Panc1 (cell line): ENCODE measurements around the gene DHRSX. TPM values are rescaled to one million over a fixed set of nuclear protein-coding genes. Genes with fewer than 3 reads are reported as not detected.
"Not testable (repeated sequence)": the region's sequence is repeated elsewhere in the genome, so short reads cannot be mapped to it uniquely, and the experiment has no call there.

Experiments used
- ATAC-seq: fragments of 200-7000 bp; cut with Tn5 transposase; 2 replicates; pipeline ENCODE4 v1.9.1; 2020; ENCODE audit warnings: mild to moderate bottlenecking, moderate library complexity
- BruUV-seq: library from RNA; stranded (reverse); fragments of 400-500 nt; replicated peaks from 2 replicates; lab custom pipeline; 2021; lab: Mats Ljungman, UMichigan
- CTCF ChIA-PET: fragments of 300-600 bp; sonication (Branson Sonifier 250); formaldehyde crosslinking; loops from one replicate; lab custom pipeline; 2022; ENCODE audit warnings: antibody characterized with exemption; lab: Charles Lee
- POLR2A ChIA-PET: fragments of 300-600 bp; sonication (Branson Sonifier 250); formaldehyde crosslinking; loops from one replicate; lab custom pipeline; 2022; ENCODE audit warnings: antibody characterized with exemption; lab: Charles Lee
- DNase-seq: peaks from one replicate; pipeline ENCODE4 v3.0.0-alpha.2; 2010; ENCODE audit warnings: low read depth, low spot score
- H3K27ac ChIP-seq: 2 replicates; pipeline ENCODE4 v1.5.1; 2011; ENCODE audit warnings: mild to moderate bottlenecking, low read length, inconsistent platforms
- H3K27me3 ChIP-seq: fragments of 200-500 bp; sonication (Bioruptor generic); 2 replicates; pipeline ENCODE4 v1.6.0; 2014; ENCODE audit warnings: low read length, inconsistent platforms; ENCODE audit not compliant: control insufficient read depth, insufficient read depth
- H3K36me3 ChIP-seq: fragments of 200-500 bp; sonication (Bioruptor generic); 2 replicates; pipeline ENCODE4 v1.5.1; 2014; ENCODE audit warnings: inconsistent platforms, mild to moderate bottlenecking, low read length, moderate library complexity; ENCODE audit not compliant: control insufficient read depth, insufficient read depth
- H3K4me1 ChIP-seq: 2 replicates; pipeline ENCODE4 v1.5.1; 2011; ENCODE audit warnings: inconsistent platforms, mild to moderate bottlenecking, low read length, moderate library complexity; ENCODE audit not compliant: control insufficient read depth, insufficient read depth
- H3K4me3 ChIP-seq, 2 experiments: 2 replicates each; pipeline ENCODE4 v1.5.1; 2011 to 2012; ENCODE audit warnings: low read depth in 2 of 2, low read length in 2 of 2, mild to moderate bottlenecking in 2 of 2, inconsistent platforms in 1 of 2, moderate library complexity in 1 of 2
- H3K9me3 ChIP-seq: fragments of 200-500 bp; sonication (Bioruptor generic); 2 replicates; pipeline ENCODE4 v1.5.1; 2014; ENCODE audit warnings: low read depth, mild to moderate bottlenecking, inconsistent platforms, low read length, moderate library complexity; ENCODE audit not compliant: control insufficient read depth, insufficient read depth
- POLR2AphosphoS5 ChIP-seq: IDR thresholded peaks from 2 replicates; pipeline ENCODE4 v1.6.1; 2012; ENCODE audit warnings: mild to moderate bottlenecking, low read depth, low read length, moderate library complexity
- SIN3A ChIP-seq: IDR thresholded peaks from 2 replicates; pipeline ENCODE4 v1.6.1; 2012; ENCODE audit warnings: low read depth, mild to moderate bottlenecking, low read length, moderate library complexity, borderline replicate concordance; ENCODE audit not compliant: insufficient read depth
- TCF7L2 ChIP-seq: IDR thresholded peaks from 2 replicates; pipeline ENCODE4 v1.6.1; 2011; ENCODE audit warnings: mild to moderate bottlenecking, low read depth, low read length, inconsistent platforms
- in situ Hi-C: cut with HindIII; loops from 2 replicates; pipeline ENCODE4 v1.10.0; 2016; ENCODE audit warnings: low sequenced_read_pairs, low pct_unique_long_range_greater_than_20kb
- intact Hi-C: fragments of 100-400 bp; cut with micrococcal nuclease; formaldehyde crosslinking; loops from one replicate; pipeline ENCODE4 v1.10.0; 2022; ENCODE audit not compliant: unreplicated experiment
- total RNA-seq: library from RNA; stranded (reverse); gene quantifications from one replicate; pipeline ENCODE4 v1.2.1, GENCODE V29; 2021; ENCODE audit not compliant: unreplicated experiment
- TF ChIP-seq, protein P1 (sequence below), 2 experiments: IDR thresholded peaks; 2 replicates each; pipeline ENCODE4 v1.6.1; 2011 to 2012; ENCODE audit warnings: low read depth in 2 of 2, control low read depth in 1 of 2, low read length in 1 of 2, mild to moderate bottlenecking in 1 of 2, moderate library complexity in 1 of 2; ENCODE audit not compliant: insufficient read depth in 1 of 2
- TF ChIP-seq, protein P2 (sequence below): fragments of 450-650 bp; IDR thresholded peaks from 2 replicates; pipeline ENCODE4 v1.5.1; 2017; ENCODE audit warnings: mild to moderate bottlenecking

The DHRSX gene
- total RNA-seq, 1 experiment from 2014 or later, result 20.1 TPM

GRCh38 chrX:2520539-2520938, 19.8 kb upstream of the DHRSX start:
- Histone ChIP-seq H3K4me3 (no peak overlapping the region), H3K27ac (no peak overlapping the region), H3K9me3 (no peaks in the 10 kb centered on the region), H3K4me1 (no peaks in the 10 kb centered on the region), H3K36me3 (no peaks in the 10 kb centered on the region), H3K27me3 (no peaks in the 10 kb centered on the region)
- intact Hi-C loops, result no loop called here
- in situ Hi-C loops, result no loop called here
- no TSS peak for BruUV-seq
- ChIA-PET POLR2A (no interaction called here), CTCF (no interaction called here)
- no peak for DNase-seq
- no peak for ATAC-seq
- TF ChIP-seq SIN3A, result no peak
- no peak for TF ChIP-seq POLR2AphosphoS5
- no peak for TF ChIP-seq TCF7L2
- TF ChIP-seq, protein P1, sequence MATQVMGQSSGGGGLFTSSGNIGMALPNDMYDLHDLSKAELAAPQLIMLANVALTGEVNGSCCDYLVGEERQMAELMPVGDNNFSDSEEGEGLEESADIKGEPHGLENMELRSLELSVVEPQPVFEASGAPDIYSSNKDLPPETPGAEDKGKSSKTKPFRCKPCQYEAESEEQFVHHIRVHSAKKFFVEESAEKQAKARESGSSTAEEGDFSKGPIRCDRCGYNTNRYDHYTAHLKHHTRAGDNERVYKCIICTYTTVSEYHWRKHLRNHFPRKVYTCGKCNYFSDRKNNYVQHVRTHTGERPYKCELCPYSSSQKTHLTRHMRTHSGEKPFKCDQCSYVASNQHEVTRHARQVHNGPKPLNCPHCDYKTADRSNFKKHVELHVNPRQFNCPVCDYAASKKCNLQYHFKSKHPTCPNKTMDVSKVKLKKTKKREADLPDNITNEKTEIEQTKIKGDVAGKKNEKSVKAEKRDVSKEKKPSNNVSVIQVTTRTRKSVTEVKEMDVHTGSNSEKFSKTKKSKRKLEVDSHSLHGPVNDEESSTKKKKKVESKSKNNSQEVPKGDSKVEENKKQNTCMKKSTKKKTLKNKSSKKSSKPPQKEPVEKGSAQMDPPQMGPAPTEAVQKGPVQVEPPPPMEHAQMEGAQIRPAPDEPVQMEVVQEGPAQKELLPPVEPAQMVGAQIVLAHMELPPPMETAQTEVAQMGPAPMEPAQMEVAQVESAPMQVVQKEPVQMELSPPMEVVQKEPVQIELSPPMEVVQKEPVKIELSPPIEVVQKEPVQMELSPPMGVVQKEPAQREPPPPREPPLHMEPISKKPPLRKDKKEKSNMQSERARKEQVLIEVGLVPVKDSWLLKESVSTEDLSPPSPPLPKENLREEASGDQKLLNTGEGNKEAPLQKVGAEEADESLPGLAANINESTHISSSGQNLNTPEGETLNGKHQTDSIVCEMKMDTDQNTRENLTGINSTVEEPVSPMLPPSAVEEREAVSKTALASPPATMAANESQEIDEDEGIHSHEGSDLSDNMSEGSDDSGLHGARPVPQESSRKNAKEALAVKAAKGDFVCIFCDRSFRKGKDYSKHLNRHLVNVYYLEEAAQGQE (IDR thresholded peaks at IDR 0.05; ENCODE audit: insufficient read depth in 1 of 2, low read depth in 2 of 2, low read length in 1 of 2), result no peak
- TF ChIP-seq, protein P2, sequence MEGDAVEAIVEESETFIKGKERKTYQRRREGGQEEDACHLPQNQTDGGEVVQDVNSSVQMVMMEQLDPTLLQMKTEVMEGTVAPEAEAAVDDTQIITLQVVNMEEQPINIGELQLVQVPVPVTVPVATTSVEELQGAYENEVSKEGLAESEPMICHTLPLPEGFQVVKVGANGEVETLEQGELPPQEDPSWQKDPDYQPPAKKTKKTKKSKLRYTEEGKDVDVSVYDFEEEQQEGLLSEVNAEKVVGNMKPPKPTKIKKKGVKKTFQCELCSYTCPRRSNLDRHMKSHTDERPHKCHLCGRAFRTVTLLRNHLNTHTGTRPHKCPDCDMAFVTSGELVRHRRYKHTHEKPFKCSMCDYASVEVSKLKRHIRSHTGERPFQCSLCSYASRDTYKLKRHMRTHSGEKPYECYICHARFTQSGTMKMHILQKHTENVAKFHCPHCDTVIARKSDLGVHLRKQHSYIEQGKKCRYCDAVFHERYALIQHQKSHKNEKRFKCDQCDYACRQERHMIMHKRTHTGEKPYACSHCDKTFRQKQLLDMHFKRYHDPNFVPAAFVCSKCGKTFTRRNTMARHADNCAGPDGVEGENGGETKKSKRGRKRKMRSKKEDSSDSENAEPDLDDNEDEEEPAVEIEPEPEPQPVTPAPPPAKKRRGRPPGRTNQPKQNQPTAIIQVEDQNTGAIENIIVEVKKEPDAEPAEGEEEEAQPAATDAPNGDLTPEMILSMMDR, result no peak

DNA sequence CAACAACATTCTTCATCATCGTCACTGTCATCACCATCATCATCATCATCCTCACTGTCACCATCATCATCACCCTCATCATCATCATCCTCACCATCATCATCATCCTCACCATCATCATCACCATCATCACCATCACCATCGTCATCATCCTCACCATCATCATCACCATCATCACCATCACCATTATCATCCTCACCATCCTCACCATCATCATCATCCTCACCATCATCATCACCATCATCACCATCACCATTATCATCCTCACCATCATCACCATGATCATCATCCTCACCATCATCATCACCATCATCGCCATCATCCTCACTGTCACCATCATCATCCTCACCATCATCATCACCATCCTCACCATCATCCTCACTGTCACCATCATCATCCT, 18.9 kb upstream of the DHRSX start:
- H3K27ac ChIP-seq, in situ Hi-C loops, H3K36me3 ChIP-seq, intact Hi-C loops, BruUV-seq, H3K9me3 ChIP-seq, H3K4me3 ChIP-seq, CTCF ChIA-PET, POLR2A ChIA-PET, H3K4me1 ChIP-seq, DNase-seq, H3K27me3 ChIP-seq, ATAC-seq: not testable (repeated sequence)

DNA sequence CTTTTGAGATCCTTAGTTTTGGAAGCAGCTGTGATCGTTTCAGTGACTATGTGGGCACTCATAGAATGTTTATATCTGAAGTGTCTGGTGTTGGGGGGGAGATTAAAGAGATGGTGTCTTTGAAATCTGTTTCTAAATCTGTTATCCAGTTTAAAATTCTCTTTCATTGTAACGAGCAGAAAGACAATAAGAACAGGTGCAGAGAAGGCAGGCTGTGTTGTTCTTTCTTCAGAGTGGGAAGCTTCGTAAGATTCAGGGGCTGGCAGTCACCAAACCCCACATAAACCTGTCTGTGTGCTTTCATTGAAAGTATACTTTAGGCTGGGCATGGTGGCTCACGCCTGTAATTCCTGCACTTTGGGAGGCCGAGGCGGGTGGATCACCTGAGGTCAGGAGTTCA, 16.3 kb upstream of the DHRSX start:
- H3K27me3 ChIP-seq, result no peaks in the 10 kb centered on the region
- POLR2A ChIA-PET, result no interaction called here
- intact Hi-C loops (no loop called here), in situ Hi-C loops (no loop called here)
- no peak for TF ChIP-seq POLR2AphosphoS5
- no peak for TF ChIP-seq TCF7L2
- no peak for TF ChIP-seq SIN3A
- TF ChIP-seq, protein P2, result no peak
- TF ChIP-seq, protein P1 (IDR thresholded peaks at IDR 0.05; ENCODE audit: insufficient read depth in 1 of 2, low read depth in 2 of 2, low read length in 1 of 2), result no peak
- H3K36me3 ChIP-seq, result no peaks in the 10 kb centered on the region
- CTCF ChIA-PET, result no interaction called here
- H3K4me3 ChIP-seq, result no peak overlapping the region
- H3K4me1 ChIP-seq, result no peaks in the 10 kb centered on the region
- no peak for DNase-seq
- no peak overlapping the region for H3K27ac ChIP-seq
- H3K9me3 ChIP-seq, result no peaks in the 10 kb centered on the region
- no peak for ATAC-seq
- BruUV-seq, result no TSS peak
